HG02884 (cell line): Measurements from ENCODE around the gene RBM4B.
"Not testable (repeated sequence)": the region's sequence is repeated elsewhere in the genome, so short reads cannot be mapped to it uniquely, and the experiment has no call there.

ENCODE experiments used
- ATAC-seq: cut with Tn5 transposase; IDR thresholded peaks from one replicate; pipeline ENCODE4 v1.9.1; 2021; ENCODE audit warnings: mild to moderate bottlenecking, moderate library complexity; ENCODE audit not compliant: unreplicated experiment

The RBM4B gene, protein sequence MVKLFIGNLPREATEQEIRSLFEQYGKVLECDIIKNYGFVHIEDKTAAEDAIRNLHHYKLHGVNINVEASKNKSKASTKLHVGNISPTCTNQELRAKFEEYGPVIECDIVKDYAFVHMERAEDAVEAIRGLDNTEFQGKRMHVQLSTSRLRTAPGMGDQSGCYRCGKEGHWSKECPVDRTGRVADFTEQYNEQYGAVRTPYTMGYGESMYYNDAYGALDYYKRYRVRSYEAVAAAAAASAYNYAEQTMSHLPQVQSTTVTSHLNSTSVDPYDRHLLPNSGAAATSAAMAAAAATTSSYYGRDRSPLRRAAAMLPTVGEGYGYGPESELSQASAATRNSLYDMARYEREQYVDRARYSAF

DNA sequence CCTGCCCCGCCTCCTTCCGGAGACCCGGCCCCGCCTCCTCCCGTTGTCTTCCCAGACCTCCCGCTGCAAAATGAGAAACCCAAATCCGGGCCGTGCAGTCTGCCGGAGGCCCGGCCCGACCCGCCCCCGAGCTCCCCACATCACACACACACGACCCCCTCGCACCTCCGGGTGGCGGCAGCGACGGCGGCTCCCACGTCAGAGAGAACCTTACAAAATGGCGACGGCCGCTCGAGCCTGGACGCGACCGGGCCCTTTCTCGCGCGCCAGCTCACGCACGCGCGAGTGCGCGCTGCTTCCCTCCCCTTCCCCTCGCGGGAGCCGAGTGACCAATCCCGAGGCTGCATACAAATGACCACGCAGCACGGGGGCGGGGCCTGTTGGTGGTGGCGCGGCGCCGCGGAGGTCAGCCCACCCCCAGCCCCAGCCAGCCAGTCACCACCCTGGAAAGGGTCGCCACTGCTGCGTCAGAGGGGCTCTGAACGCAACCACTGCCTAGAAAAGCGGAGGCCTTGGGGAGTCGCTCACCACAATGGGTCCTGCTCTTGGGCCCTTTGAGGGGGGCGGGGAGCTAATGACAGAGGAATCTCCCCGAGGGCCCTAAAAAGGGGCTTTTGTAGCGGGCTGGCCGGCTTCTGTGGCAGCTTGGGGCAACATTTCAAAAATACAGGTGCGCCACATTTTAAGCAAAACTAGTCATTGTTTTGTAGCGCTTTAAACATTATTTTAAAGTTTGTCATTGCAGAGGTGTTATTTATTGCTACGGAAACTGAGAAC, at the start of gene RBM4B:
TSS of gene RBM4B (minus strand) at position 289 of the 777 bp plus-strand sequence. CDS start 808 bp downstream, outside the sequence.
- ATAC-seq, result peak; percentile 71

DNA sequence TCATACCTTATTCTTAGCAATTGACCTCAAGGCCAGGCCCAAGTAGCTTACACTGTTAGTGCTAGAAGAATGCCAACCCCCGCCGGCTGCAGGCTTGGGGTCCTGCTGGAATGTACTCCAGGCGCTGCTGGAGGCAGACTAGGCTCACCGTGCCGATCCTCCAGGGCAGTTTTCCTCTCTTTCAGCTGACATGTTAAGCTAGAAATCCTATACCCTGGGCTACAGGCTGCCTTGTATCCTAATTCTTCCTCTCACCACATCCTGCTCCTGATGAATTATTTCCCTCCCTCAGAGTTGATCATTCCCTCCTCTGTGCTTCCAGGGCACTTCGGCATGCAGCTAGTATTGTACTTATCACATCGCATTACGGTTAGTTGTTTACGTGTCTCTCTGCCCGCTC, 48.0 kb upstream of the RBM4B start:
- ATAC-seq, result no peak

DNA sequence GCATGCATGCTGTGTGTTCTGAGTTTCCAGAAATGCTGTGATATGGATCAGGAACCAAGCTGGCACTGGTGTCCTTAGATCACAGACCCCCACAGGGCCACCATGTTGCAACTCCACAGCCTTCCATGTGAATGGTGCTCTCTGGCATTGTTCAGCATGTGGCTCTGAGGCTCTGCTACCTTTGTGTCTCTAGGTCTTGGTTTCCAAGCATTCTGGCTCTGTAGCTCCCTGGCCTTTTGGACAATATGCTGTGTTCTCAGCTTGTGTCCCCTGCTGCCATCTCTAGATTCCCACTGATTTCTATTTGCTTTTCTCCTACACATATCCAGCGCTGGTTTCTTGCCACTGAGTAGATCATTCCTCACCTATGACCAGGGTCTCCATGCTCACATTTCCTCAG, 47.4 kb upstream of the RBM4B start:
- no peak for ATAC-seq

DNA sequence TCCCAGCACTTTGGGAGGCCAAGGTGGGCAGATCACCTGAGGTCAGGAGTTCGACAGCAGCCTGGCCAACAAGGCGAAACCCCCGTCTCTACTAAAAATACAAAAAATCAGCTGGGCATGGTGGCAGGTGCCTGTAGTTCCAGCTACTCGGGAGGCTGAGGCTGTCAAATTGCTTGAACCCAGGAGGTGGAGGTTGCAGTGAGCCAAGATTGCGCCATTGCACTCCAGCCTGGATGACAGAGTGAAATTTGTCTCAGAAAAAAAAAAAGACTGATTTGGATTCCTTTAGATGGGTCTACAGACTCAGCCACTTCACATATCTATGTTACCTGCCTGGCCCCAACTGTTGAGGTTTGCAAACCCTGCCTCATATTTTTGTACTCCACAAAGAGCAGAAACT, 46.5 kb upstream of the RBM4B start:
- ATAC-seq, result not testable (repeated sequence)

DNA sequence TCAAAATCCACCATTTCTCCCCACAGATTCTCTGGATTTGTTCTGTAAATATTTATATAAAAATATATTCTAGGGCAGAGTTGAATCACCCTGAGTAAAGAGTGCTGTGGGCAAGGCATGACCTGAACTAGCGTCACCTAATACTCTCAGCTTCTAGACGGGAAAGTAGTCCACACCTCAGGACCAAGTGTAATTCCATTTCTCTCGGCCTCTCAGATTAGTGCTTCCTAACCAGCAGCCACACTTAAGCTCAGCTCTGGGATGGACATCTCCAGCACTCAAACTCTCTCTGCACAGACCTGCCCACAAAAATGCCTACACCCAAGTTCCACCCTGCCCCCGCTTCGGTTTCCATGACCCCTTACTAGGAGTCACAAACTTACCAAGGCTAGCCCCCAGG, 46.0 kb upstream of the RBM4B start:
- ATAC-seq, result no peak

DNA sequence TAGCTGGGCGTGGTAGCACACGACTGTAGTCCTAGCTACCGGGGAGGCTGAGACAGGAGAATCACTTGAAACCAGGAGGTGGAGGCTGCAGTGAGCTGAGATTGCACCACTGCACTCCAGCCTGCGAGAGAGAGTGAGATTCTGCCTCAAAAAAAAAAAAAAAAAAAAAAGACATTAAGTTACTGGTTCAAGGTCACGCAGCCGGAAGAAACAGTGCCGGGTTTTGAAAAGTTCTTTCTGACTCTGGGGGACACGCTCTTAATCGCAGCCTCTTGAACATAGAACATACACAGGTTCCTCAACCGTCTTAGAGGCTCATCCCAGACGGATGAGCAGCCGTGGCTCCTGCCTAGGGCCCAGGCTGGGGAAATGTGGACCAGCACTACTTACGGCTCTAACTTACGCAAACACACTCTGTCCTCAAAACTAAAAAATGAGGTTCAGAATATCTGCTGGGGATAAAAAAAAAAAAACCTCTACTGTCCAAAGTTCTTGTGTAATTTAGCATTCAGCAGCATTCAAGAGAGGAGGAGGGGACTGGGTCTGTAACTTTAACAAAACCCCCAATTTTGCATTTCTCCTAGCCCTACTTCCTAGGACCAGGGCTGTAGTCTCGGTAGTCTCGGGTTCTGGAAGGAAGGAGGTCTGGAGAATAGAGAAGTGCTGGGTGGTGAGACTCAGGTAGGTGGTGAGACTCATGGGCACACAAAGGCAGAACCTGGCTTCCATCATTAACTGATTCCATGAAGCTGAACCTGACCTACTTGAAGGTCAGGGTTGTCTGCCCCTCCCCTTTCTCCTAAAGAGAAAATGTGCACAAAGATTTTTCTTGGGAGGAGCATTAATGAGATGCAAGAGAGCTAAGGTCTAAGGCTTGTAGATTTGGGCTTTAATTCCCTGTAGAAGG, 45.3 kb upstream of the RBM4B start:
- no peak for ATAC-seq

DNA sequence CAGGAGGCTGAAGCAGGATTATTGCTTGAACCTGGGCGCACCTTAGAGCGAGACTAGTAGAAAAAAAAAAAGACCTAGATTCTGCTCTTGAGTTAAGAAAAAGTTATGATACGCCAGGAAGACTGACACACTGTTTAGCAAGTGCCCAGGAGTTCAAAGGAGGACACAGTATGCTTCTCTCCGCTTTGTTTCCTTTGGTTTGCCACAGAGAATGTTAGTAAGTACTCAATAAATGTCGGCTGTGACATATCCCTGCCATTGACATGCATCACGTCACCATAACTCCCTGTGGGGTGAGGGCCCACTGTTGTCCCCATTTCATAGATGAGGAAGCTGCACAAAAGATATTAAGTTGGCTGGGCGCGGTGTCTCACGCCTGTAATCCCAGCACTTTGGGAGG, 44.3 kb upstream of the RBM4B start:
- no peak for ATAC-seq

DNA sequence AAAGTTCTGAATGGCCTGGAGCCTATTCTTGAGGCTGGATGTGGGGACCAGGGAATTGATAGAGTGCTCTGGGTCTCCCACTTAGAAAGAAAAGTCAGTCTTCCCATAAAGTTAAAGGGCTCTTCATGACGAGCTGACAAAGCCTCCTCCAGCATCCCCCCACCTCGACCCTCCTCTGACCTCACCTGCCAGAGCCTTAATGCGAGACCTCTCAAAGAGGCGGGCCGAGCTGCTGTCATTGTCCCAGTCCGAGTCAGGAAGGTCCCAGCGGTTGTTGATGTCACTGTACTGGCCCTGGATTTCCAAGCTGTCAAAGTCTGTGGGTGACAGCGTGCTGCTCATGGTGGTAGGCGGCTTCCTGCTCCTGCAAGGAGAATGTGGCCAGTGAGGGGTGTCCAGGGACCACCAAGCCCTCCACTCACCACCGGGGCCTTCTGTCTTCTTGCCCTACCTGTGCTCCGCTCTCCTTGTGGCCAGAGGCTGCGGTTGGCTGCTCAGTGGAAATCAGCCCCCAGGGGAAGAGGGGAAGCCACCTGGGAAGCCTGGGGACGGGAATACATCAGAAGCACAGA, 43.3 kb upstream of the RBM4B start:
- ATAC-seq, result no peak

DNA sequence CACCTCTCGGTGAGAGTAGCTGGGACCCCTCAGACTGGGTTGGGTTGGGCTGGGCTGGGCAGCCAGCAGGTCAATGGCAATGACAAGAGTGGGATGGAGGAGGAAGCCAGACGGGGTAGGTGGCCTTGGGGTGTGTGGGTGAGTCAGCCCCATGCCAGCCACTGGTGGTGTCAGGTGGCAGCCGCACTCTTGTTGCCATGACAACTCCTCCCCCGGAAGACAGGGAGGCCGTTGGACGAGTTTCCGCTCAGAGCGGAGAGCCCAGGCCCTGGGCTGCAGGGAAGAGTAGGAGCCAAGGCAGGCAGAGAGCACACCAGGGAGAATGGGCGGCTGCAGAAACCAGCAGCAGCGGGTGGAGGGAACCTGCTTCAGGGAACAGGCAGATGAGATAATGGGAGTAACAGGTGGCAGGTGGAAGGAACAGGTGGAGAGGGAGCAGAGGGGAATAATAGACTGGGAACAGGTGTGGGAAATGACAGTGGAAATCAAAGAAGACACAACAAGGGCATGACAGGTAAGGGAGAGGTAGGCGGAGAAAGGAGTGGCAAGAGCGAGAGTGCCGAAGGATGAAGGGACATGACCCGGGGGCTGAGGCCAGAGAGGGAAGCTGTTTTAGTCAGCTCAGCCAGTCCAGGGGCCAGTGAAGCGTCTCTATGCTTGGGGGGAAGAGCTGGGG, 42.7 kb upstream of the RBM4B start:
- no peak for ATAC-seq

DNA sequence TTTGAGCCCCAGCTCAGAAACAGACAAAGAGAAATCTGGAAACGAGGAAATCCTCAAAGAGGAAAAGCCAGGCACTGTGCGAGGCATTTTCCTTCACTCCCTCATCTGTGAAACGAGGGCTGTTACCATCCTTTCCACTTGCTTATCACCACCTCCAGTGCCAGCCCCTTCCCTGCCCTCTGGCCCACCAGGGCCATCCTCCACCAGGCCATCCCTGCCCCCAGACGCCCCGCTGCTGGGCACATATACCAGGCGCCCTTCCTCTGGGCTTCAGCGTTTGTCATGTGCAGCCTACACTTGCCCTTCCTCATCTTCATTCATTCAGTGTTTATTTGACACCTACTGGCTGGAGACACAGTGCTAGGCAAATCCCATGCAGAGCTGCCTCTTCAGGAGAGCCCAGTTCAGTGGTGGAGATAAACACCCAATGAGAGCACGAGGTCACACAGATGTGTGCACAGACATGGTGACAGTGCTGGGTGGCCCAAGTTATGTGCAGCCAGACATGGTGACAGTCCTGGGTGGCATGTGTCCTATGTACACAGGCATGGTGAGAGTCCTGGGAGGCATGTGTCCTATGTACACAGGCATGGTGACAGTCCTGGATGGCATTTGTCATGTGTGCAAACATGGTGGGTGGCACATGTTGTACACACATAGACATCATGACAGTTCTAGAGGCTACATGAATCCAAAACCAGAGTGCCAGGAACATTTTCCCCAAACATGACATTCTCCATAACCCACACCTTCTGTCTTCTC, 41.6 kb upstream of the RBM4B start:
- no peak for ATAC-seq

DNA sequence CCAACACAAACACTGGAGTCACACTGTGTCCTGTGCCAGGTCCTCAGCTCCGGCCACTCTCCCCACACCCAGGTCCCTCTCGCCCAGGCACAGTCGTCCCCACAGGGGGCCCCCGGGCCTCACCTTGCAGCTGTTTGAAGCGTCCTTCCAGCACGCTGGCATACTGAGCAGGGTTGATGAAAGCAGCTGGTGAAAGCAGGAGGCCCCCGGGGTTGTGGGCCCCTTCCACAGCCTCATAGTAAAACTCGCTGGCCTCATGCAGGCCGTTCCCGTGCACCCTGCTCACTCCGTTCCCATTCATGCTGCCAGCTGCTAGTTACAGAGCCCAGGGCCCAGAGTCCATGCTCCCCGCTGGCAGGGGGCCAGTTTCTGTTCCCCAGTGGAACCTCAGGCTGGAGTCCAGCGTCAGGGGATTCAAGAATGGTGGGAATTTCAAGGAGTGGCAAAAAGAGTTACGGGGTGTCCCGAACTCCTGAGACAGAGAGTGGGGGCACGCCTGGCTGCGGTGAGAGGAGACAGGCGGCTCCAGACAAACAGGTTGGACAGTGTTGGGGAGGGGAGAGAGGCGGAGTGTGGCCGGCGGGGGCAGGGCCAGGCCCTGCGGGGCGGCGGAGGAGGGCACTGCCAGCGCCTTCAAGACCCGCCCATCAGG, 40.8 kb upstream of the RBM4B start:
- no peak for ATAC-seq

DNA sequence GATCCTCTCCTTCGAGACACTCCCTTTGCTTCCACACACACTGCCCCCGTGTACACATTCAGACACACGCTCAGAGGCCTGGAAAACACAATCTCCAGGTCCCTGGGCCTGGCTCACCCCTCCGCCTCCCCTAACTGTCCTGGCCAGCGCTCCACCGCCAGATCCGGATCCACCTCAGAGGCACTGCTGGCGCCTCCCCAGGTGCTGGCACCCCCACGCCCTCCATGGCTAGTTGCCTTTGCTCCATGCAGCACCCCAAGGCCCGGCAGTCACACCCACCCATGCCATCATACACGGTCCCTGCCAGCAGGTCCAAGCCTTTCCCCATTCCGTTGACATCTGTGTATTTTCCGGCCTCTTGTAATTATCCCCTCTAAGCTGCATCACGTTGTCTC, 40.2 kb upstream of the RBM4B start:
- no peak for ATAC-seq

DNA sequence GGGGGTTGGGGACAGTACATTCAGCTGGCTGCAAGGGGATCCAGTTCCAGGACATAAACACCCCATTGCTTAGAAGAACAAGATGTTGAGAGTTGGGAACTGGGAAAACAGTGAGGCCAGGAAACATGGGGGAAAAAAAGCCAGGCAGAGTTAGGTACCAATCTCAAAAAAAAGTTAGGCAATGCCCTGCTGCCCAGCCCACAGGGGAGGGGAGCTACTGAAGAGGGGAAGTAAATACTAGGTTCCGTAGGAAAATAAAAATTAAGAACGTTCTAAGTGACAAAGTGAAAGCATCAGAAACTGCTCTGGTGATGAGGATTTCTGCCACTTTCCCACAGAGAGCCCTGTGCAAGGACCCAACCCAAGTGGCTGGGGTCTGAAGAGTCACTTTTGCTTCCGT, 39.3 kb upstream of the RBM4B start:
- ATAC-seq, result no peak

DNA sequence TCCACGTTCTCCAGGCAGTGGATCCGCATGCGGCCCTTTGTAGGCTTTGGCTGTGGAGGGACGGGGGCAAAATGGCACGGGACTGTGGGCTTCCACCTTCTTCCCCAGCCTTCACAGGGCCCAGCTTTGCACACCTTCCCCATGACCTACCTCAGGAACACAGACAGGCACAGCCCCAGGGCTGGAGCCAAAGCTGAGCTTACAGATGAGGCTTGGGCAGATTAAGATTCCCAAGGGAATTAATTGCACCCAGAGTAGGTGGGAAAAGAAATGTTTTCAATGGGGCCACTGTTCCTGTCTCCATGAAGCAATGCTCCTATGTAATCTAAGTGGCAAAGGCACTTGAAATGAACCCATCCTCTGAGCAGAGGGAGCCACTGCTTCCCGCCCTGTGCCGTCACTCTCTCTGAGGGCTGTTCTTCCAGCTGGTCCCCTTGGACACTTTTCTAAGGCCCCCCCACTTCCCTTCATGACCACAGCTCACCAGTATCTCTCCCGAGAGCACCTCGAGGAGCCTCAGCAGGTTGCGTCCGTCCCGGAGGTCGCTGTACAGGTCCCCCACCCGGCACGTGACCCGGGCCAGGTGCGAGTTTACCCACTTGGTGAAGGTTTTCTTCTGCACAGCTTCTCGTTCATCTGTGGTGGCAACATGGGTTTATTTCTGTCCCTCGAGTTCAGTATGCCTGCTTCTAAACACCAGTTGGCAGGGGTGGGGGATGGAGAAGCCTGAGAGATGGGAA, 37.8 kb upstream of the RBM4B start:
- ATAC-seq, result no peak

DNA sequence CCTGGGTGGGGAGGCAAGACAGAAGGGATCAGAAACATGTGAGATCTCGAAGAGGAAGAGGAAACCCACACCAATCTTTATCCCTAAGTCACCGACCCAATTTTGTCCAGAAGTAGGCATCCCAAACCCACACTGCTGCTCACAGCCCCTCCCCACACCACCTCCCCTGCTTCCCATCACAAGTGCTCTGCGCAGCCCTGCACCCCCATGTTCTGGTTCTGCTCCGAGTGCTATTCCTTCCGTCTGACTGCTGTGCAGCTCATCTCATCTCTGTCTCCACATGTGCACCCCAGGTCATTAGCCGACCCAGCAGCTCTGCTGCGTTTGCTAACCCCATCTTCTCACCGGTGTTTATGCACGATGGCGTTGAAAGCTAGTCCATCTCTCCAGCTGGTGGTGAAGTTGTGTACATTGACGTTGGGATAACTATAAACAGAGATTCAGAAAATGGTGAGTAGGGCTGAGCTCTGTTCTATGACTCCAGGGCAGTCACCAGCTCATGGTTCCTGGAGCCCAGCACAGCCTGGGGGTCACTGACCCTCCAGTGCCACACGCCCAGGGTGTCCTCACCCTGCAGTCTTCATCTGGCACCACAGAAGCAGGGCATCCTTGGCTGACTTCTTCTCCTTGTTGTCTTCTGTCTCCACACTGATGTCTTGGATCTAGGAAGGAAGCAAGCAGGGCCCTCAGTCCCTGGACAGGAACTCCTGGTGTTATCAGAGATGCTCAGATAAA, 36.2 kb upstream of the RBM4B start:
- no peak for ATAC-seq

DNA sequence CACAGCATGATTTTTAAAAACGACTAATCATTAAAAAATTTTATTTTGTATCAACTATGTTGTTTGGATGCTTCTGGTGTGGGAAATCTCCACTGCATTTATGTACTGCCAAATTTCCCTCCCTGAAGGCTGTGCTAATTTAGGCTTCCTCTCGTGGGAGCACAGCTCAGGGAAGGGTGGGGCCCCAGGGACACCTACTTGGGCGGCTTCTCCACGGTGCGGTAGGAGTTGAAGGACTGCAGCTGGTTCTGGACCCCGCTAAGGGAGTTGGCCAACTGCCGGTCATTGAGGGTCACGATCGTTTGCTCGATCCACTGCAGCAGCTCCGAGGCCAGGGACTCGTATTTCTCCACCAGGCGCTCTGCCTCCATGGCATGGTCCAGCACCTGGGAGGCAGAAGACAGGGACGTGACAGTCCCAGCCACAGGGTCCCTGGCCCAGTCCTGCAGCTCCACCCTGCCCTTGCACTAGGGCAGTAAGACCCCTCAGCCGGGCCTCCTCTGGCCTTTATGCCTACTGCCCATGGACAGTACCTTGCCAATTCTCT, 32.8 kb upstream of the RBM4B start:
- no peak for ATAC-seq

DNA sequence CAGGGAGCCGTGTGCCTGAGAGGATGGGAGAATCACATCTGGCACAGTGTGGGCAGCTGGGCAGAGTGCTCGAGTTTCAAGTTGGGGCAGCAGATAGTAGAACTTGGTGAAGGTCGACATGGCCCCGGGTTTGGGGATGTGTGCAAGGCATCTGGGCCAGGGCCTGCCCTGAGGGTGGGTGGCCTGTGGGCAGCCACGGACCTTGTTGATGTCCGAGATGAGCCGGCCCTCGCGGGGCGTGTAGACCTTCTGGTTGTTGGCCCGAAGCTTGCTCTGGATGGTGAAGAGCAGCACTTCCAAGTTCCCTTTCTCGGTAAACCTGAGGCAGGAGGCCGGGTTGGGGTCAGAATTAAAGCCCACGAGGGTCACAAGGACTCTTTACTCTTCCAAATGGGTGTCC, 31.0 kb upstream of the RBM4B start:
- ATAC-seq, result no peak

DNA sequence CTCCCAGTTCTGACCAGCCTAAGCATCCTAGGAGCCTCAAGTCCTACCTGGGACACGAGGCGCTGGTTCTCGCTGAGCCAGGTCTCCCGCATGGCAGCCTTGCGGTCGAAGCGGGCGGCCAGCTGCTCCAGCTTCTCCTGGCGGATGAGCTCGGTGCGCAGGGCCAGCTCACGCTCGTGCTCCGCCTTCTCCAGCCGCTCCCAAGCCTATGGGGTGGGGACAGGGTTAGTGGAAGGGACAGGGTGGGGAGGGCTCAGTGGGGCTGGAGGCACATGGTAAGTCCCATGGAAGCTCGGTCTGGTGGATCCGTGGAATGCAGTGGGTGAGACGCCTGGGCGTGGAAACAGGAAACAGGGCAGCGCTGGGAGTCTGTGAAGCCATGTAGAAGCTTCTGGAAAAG, 30.4 kb upstream of the RBM4B start:
- ATAC-seq, result no peak
